ENCODE data around the gene ERC2. TPM values are rescaled to one million over a fixed set of nuclear protein-coding genes. Genes with fewer than 3 reads are reported as not detected.

The ERC2 gene
- total RNA-seq, 2 experiments from 2014 or later = not detected

DNA sequence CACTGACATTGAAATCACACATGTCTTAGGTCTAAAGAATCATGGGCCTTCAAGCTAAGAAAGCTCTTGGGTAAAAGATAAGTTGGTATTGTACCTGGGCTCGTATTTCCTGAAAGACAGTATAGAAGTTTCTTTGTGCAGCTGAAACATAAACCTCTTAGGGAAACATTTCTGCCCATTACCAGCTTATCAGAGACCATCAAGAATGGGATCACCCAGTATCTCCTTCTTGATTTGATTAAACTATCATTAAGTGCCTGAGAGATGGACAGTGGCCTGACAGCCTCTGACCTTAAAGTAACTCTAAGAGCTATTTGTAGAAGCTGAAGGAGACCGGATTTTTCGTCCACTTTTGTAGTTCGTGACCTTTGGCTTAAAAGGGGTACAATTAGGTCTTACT lies 265.3 kb downstream of the ERC2 start:
- Histone ChIP-seq H3K4me1 (ENCODE audit: insufficient read depth, low read length, poor library complexity, severe bottlenecking) (no peaks in the 10 kb centered on the region), H4K20me1 (ENCODE audit: insufficient read depth, low read length) (no peaks in the 10 kb centered on the region), H3K27ac (ENCODE audit: low read depth, low read length, poor library complexity, severe bottlenecking) (no peak overlapping the region), H3K9me2 (ENCODE audit: insufficient read depth, low read length) (no peaks in the 10 kb centered on the region), H3K79me2 (ENCODE audit: insufficient read depth, low read depth, low read length) (no peaks in the 10 kb centered on the region), H3K4me3 (ENCODE audit: low read depth, low read length, poor library complexity, severe bottlenecking) (no peak overlapping the region), H3K4me2 (ENCODE audit: low read length) (no peak overlapping the region), H3K9me3 (ENCODE audit: low read length) (no peaks in the 10 kb centered on the region), H3K36me3 (ENCODE audit: insufficient read depth, low read length) (no peaks in the 10 kb centered on the region), H2AFZ (ENCODE audit: low read length) (no peak overlapping the region)
- no TSS peak for BruUV-seq (replicated peaks)
- no peak for DNase-seq (ENCODE audit: low spot score)
- intact Hi-C loops (cut with micrococcal nuclease; ENCODE audit: unreplicated experiment) = no loop called here
- CTCF ChIA-PET (ENCODE audit: unreplicated experiment) = no interaction called here
- POLR2A ChIA-PET = interaction anchor here (0.5 kb wide), 2 partner anchors 35 to 900 kb away, joined by 3 read pairs; no protein-coding TSS in a partner anchor
- TF ChIP-seq, protein P1, sequence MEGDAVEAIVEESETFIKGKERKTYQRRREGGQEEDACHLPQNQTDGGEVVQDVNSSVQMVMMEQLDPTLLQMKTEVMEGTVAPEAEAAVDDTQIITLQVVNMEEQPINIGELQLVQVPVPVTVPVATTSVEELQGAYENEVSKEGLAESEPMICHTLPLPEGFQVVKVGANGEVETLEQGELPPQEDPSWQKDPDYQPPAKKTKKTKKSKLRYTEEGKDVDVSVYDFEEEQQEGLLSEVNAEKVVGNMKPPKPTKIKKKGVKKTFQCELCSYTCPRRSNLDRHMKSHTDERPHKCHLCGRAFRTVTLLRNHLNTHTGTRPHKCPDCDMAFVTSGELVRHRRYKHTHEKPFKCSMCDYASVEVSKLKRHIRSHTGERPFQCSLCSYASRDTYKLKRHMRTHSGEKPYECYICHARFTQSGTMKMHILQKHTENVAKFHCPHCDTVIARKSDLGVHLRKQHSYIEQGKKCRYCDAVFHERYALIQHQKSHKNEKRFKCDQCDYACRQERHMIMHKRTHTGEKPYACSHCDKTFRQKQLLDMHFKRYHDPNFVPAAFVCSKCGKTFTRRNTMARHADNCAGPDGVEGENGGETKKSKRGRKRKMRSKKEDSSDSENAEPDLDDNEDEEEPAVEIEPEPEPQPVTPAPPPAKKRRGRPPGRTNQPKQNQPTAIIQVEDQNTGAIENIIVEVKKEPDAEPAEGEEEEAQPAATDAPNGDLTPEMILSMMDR (conservative IDR thresholded peaks at IDR 0.05; ENCODE audit: low read length) = no peak
- TF ChIP-seq EZH2phosphoT487 (IDR thresholded peaks at IDR 0.05; ENCODE audit: borderline replicate concordance, low read depth, low read length) = no peak

DNA sequence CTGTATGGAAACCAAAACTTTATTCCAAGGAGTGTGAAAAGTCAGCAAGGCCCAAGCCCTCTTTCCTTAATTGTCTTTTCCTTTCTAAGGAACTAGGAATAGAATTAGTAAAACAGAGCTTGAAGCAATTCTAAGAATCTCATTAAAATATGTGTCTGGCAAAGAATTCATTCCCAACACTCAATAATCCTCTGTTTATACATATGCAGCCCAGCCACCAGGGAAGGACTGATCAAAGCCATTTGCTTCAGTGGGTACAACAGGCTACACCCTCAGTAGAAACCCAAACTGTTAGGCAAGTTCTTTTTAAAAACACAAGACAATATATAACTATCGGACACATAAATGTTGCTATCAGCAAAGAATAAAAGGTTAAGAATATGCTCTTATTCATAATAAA lies 266.9 kb downstream of the ERC2 start:
- intact Hi-C loops (cut with micrococcal nuclease; ENCODE audit: unreplicated experiment) = no loop called here
- no peak overlapping the region for H3K4me2 ChIP-seq (ENCODE audit: low read length)
- no peak for TF ChIP-seq EZH2phosphoT487 (IDR thresholded peaks at IDR 0.05; ENCODE audit: borderline replicate concordance, low read depth, low read length)
- TF ChIP-seq, protein P1 (conservative IDR thresholded peaks at IDR 0.05; ENCODE audit: low read length) = no peak
- no TSS peak for BruUV-seq (replicated peaks)
- DNase-seq (ENCODE audit: low spot score) = no peak
- ChIA-PET POLR2A (interaction anchor here (0.6 kb wide), 1 partner anchor 1643 kb away, joined by 9 read pairs; no protein-coding TSS in a partner anchor), CTCF (ENCODE audit: unreplicated experiment) (no interaction called here)
- no peaks in the 10 kb centered on the region for H3K79me2 ChIP-seq (ENCODE audit: insufficient read depth, low read depth, low read length)
- no peaks in the 10 kb centered on the region for H3K9me3 ChIP-seq (ENCODE audit: low read length)
- no peak overlapping the region for H2AFZ ChIP-seq (ENCODE audit: low read length)
- no peaks in the 10 kb centered on the region for H3K4me1 ChIP-seq (ENCODE audit: insufficient read depth, low read length, poor library complexity, severe bottlenecking)
- no peaks in the 10 kb centered on the region for H4K20me1 ChIP-seq (ENCODE audit: insufficient read depth, low read length)
- no peaks in the 10 kb centered on the region for H3K36me3 ChIP-seq (ENCODE audit: insufficient read depth, low read length)
- H3K9me2 ChIP-seq (ENCODE audit: insufficient read depth, low read length) = no peaks in the 10 kb centered on the region
- no peak overlapping the region for H3K27ac ChIP-seq (ENCODE audit: low read depth, low read length, poor library complexity, severe bottlenecking)
- H3K4me3 ChIP-seq (ENCODE audit: low read depth, low read length, poor library complexity, severe bottlenecking) = no peak overlapping the region

DNA sequence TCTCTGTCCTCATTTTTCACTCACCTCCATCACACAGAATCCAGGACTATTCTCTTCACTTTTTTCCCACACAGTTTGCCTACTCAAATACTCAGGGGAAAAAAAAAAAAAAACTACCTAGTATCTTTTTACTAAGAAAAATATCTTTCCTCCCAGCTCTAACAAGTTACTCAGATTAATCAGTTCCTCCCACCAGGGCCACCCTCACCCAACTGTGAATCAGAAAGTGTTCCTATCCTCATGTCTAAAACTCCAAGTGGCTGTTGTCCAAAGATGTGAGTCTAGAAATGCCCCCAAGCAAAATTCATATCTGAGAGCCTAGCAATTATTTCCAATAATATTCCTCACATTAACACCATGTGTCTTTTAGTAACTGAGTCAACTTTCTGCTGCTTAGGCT lies 268.0 kb downstream of the ERC2 start:
- POLR2A ChIA-PET = no interaction called here
- no TSS peak for BruUV-seq (replicated peaks)

More for the DNA sequence above, 268.0 kb downstream of the ERC2 start:
- no peak overlapping the region for H3K27ac ChIP-seq (ENCODE audit: low read depth, low read length, poor library complexity, severe bottlenecking)
- DNase-seq (ENCODE audit: low spot score) = no peak
- no peak overlapping the region for H3K4me3 ChIP-seq (ENCODE audit: low read depth, low read length, poor library complexity, severe bottlenecking)
- no peak overlapping the region for H2AFZ ChIP-seq (ENCODE audit: low read length)
- no peaks in the 10 kb centered on the region for H3K9me3 ChIP-seq (ENCODE audit: low read length)
- H3K36me3 ChIP-seq (ENCODE audit: insufficient read depth, low read length) = no peaks in the 10 kb centered on the region
- no peaks in the 10 kb centered on the region for H4K20me1 ChIP-seq (ENCODE audit: insufficient read depth, low read length)
- no peaks in the 10 kb centered on the region for H3K79me2 ChIP-seq (ENCODE audit: insufficient read depth, low read depth, low read length)
- H3K4me1 ChIP-seq (ENCODE audit: insufficient read depth, low read length, poor library complexity, severe bottlenecking) = no peaks in the 10 kb centered on the region
- H3K4me2 ChIP-seq (ENCODE audit: low read length) = no peak overlapping the region
- intact Hi-C loops (cut with micrococcal nuclease; ENCODE audit: unreplicated experiment) = no loop called here
- no peak for TF ChIP-seq EZH2phosphoT487 (IDR thresholded peaks at IDR 0.05; ENCODE audit: borderline replicate concordance, low read depth, low read length)
- no peaks in the 10 kb centered on the region for H3K9me2 ChIP-seq (ENCODE audit: insufficient read depth, low read length)
- CTCF ChIA-PET (ENCODE audit: unreplicated experiment) = no interaction called here

All from OCI-LY7 (cell line).